Lower lobe of right lung (tissue), 2 donors: ENCODE measurements around the gene PNRC1. TPM values are rescaled to one million over a fixed set of nuclear protein-coding genes. Genes with fewer than 3 reads are reported as not detected.
A peak's percentile ranks its signal among the peaks of the same experiment; 100 is the strongest.
"Not testable (repeated sequence)": the region's sequence is repeated elsewhere in the genome, so short reads cannot be mapped to it uniquely, and the experiment has no call there.

ENCODE experiments used
- ATAC-seq, 2 donors: fragments of 200-7000 bp; cut with Tn5 transposase; one replicate each; pipeline ENCODE4 v1.9.1; 2020 to 2022; ENCODE audit warnings: mild to moderate bottlenecking in 2 of 2, moderate library complexity in 2 of 2
- DNase-seq: peaks from one replicate; pipeline ENCODE4 v3.0.0-alpha.2; 2020
- H3K27ac ChIP-seq: fragments of 200-600 bp; one replicate; pipeline ENCODE4 v1.8.0; 2022
- H3K27me3 ChIP-seq: fragments of 200-600 bp; one replicate; pipeline ENCODE4 v1.8.0; 2022; ENCODE audit warnings: low read depth
- H3K36me3 ChIP-seq: fragments of 200-600 bp; one replicate; pipeline ENCODE4 v1.8.0; 2022; ENCODE audit warnings: mild to moderate bottlenecking
- H3K4me1 ChIP-seq: fragments of 200-600 bp; one replicate; pipeline ENCODE4 v1.8.0; 2022
- H3K4me3 ChIP-seq: fragments of 200-600 bp; one replicate; pipeline ENCODE4 v1.8.0; 2022; ENCODE audit warnings: mild to moderate bottlenecking
- H3K9me3 ChIP-seq: fragments of 200-600 bp; one replicate; pipeline ENCODE4 v1.8.0; 2022
- intact Hi-C: fragments of 100-400 bp; cut with DNase I; formaldehyde crosslinking; loops from one replicate; pipeline ENCODE4 v1.11.0; 2022
- total RNA-seq: library from RNA; stranded (reverse); fragmentation: NEBNext Ultra II Directional; extraction: Animal tissue kit (Norgen Biotek cat#: 25700); gene quantifications from one replicate; pipeline ENCODE4 v1.2.1, GENCODE V29; 2021
- TF ChIP-seq, protein P1 (sequence below): fragments of 200-600 bp; IDR thresholded peaks from one replicate; pipeline ENCODE4 v1.8.0; 2022; ENCODE audit warnings: antibody characterized with exemption, mild to moderate bottlenecking
- donor health status: DM: no; HTN: yes; CAD: no; lungs with severe emphysema.

Gene PNRC1
- total RNA-seq, 1 donor from 2014 or later = 198 TPM

GRCh38 chr6:89120371-89120770 is 39.8 kb downstream of the PNRC1 start:
- Histone ChIP-seq H3K9me3 (no peaks in the 10 kb centered on the region), H3K4me3 (no peak overlapping the region), H3K27ac (no peak overlapping the region), H3K36me3 (no peaks in the 10 kb centered on the region), H3K4me1 (peaks cover 8% of the 10 kb centered on the region), H3K27me3 (no peaks in the 10 kb centered on the region)
- ATAC-seq (no peak), DNase-seq (no peak)
- intact Hi-C loops = no loop called here
- TF ChIP-seq, protein P1, sequence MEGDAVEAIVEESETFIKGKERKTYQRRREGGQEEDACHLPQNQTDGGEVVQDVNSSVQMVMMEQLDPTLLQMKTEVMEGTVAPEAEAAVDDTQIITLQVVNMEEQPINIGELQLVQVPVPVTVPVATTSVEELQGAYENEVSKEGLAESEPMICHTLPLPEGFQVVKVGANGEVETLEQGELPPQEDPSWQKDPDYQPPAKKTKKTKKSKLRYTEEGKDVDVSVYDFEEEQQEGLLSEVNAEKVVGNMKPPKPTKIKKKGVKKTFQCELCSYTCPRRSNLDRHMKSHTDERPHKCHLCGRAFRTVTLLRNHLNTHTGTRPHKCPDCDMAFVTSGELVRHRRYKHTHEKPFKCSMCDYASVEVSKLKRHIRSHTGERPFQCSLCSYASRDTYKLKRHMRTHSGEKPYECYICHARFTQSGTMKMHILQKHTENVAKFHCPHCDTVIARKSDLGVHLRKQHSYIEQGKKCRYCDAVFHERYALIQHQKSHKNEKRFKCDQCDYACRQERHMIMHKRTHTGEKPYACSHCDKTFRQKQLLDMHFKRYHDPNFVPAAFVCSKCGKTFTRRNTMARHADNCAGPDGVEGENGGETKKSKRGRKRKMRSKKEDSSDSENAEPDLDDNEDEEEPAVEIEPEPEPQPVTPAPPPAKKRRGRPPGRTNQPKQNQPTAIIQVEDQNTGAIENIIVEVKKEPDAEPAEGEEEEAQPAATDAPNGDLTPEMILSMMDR = no peak

GRCh38 chr6:89121934-89122333 is 41.4 kb downstream of the PNRC1 start:
- intact Hi-C loops = no loop called here
- no peaks in the 10 kb centered on the region for H3K27me3 ChIP-seq
- ATAC-seq = no peak

GRCh38 chr6:89122625-89123024 is 42.1 kb downstream of the PNRC1 start:
- no peak for DNase-seq
- TF ChIP-seq, protein P1 = peak; percentile 15
- Histone ChIP-seq H3K36me3 (no peaks in the 10 kb centered on the region), H3K4me3 (no peak overlapping the region), H3K27me3 (no peaks in the 10 kb centered on the region), H3K4me1 (no peaks in the 10 kb centered on the region), H3K9me3 (no peaks in the 10 kb centered on the region), H3K27ac (no peak overlapping the region)
- intact Hi-C loops = no loop called here
- ATAC-seq = no peak

More at GRCh38 chr6:89121934-89122333, 41.4 kb downstream of the PNRC1 start:
- H3K36me3 ChIP-seq = no peaks in the 10 kb centered on the region
- DNase-seq = no peak
- TF ChIP-seq, protein P1 = no peak
- no peaks in the 10 kb centered on the region for H3K9me3 ChIP-seq
- H3K4me1 ChIP-seq = peaks cover 3% of the 10 kb centered on the region
- H3K27ac ChIP-seq = no peak overlapping the region
- no peak overlapping the region for H3K4me3 ChIP-seq

DNA sequence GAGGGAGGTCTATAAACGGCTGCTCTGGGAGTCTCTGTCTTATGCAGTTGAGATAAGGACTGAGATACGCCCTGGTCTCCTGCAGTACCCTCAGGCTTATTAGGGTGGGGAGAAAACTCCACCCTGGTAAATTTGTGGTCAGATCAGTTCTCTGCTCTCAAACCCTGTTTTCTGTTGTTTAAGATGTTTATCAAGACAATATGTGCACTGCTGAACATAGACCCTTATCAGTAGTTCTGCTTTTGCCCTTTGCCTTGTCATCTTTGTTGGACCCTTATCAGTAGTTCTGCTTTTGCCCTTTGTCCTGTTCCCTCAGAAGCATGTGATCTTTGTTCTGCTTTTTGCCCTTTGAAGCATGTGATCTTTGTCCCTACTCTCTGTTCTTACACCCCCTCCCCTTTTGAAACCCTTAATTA is 47.7 kb downstream of the PNRC1 start:
- H3K27me3 ChIP-seq, DNase-seq, intact Hi-C loops, H3K4me1 ChIP-seq, H3K9me3 ChIP-seq, H3K4me3 ChIP-seq, H3K36me3 ChIP-seq, H3K27ac ChIP-seq, ATAC-seq: not testable (repeated sequence)

DNA sequence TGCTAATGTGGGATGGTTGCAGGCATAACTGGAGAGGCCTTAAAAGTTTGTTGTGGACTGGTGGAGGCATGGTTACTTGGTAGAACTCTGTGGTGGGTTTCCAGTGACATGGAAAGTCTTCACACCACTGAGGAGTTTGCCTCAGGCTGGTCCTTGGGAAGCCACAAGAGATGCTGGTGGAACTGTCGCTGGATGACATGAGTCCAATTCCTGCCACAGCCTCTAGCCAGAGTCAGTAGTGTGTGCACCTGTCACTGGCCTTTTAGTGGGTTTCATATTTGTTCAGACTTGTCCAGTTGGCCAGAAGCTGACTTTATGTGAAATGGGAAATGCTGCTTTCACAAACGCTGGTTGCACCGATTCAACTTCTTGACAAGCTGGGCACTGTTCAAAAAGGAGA is 51.0 kb downstream of the PNRC1 start:
- Histone ChIP-seq H3K9me3 (peaks cover 5% of the 10 kb centered on the region), H3K36me3 (no peaks in the 10 kb centered on the region), H3K27me3 (no peaks in the 10 kb centered on the region), H3K4me1 (no peaks in the 10 kb centered on the region), H3K27ac (no peak overlapping the region), H3K4me3 (no peak overlapping the region)
- intact Hi-C loops = no loop called here
- TF ChIP-seq, protein P1 = no peak
- ATAC-seq (no peak), DNase-seq (no peak)

DNA sequence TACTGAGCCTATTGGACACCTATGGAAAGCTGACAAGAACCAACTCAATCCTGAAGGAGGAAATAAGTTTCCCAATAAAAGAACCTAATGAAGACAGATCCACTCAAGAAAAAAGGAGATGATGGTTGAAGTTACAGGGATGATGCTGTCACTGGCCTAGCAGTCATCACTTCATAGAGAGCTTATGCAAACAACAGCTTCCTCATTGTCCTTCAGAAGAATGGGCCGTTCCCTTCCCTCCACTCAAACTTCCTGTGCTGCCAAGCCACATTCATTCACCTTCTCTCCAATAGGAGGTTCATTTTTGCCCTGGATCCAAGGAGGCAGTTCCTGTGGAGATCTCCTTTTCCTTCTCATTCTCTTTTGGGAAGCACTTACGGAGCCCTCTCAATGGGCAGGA is 51.5 kb downstream of the PNRC1 start:
- H3K4me3 ChIP-seq = no peak overlapping the region
- H3K27ac ChIP-seq = no peak overlapping the region
- intact Hi-C loops = no loop called here
- H3K4me1 ChIP-seq = no peaks in the 10 kb centered on the region
- ATAC-seq = no peak
- peaks cover 5% of the 10 kb centered on the region for H3K9me3 ChIP-seq
- no peaks in the 10 kb centered on the region for H3K36me3 ChIP-seq
- DNase-seq = no peak
- TF ChIP-seq, protein P1 = no peak
- no peaks in the 10 kb centered on the region for H3K27me3 ChIP-seq
